GM13977 (cell line): ENCODE results near the gene SORL1-AS1.

Source experiments
- DNase-seq: peaks from one replicate; pipeline ENCODE4 v3.0.0; 2012; ENCODE audit warnings: low spot score
- in situ Hi-C: fragments of 300-500 bp; cut with MboI; formaldehyde crosslinking; loops from one replicate; pipeline ENCODE4 v1.12.0; 2022; ENCODE audit warnings: low sequenced_read_pairs, low pct_unique_long_range_greater_than_20kb, mixed read lengths, inconsistent platforms; ENCODE audit not compliant: unreplicated experiment
- TF ChIP-seq, protein P1 (sequence below): IDR thresholded peaks from 2 replicates; pipeline ENCODE4 v1.5.1; 2012; ENCODE audit warnings: mild to moderate bottlenecking, control low read depth; ENCODE audit not compliant: insufficient read depth; ENCODE audit errors: extremely low read depth, missing control alignments

The SORL1-AS1 gene

DNA sequence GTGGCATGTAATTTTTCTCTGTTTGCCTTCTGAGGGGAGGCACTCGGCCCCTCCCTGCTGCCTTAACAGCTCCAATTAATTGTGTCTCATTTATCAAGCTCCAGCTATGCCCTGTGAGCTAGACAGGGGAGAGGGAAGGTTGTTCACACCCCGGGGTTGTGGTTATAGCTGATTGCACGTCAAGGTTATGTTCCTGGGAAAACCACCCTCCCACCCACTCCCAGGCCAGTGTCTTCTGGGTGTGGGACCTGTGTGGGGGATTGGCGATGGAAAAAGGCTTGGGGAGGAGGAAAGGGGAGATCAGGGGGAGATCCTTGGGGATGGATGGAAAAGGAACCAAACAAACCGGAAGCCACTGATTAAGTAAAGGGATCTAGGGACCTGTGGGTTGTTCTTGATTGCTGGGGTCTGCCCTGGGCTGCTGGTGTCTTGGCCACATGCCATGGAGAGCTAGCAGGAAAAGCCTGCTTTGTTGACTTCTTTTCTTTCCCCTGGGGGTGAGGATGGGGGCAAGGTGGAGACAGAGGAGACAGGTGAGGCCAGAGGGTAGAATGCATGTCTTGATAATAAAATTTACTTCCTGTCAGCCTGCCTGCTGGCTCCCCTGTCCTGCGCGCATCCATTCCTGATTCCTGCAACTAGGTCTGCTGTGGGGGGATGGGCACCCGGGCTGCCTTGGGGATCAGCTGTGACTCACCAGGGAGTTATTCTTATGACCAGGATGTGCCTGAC, 13.5 kb upstream of the SORL1-AS1 start:
- TF ChIP-seq, protein P1, sequence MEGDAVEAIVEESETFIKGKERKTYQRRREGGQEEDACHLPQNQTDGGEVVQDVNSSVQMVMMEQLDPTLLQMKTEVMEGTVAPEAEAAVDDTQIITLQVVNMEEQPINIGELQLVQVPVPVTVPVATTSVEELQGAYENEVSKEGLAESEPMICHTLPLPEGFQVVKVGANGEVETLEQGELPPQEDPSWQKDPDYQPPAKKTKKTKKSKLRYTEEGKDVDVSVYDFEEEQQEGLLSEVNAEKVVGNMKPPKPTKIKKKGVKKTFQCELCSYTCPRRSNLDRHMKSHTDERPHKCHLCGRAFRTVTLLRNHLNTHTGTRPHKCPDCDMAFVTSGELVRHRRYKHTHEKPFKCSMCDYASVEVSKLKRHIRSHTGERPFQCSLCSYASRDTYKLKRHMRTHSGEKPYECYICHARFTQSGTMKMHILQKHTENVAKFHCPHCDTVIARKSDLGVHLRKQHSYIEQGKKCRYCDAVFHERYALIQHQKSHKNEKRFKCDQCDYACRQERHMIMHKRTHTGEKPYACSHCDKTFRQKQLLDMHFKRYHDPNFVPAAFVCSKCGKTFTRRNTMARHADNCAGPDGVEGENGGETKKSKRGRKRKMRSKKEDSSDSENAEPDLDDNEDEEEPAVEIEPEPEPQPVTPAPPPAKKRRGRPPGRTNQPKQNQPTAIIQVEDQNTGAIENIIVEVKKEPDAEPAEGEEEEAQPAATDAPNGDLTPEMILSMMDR: no peak
- in situ Hi-C loops: no loop called here
- DNase-seq: no peak

DNA sequence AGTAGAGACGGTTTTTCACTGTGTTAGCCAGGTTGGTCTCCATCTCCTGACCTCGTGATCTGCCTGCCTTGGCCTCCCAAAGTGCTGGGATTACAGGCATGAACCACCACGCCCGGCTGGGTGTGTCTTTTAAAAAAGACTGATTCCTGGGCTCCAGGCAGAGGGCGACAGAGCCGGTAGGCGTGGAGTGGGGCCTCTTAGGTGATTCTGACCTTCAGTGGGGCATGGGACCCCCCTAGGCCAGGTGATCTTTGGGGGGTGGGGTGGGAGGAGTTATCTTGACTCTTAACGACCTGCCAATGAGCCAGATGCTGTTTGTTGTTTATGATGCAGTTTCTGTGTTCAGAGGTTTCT, 12.9 kb upstream of the SORL1-AS1 start:
- TF ChIP-seq, protein P1: no peak
- in situ Hi-C loops: no loop called here
- no peak for DNase-seq

DNA sequence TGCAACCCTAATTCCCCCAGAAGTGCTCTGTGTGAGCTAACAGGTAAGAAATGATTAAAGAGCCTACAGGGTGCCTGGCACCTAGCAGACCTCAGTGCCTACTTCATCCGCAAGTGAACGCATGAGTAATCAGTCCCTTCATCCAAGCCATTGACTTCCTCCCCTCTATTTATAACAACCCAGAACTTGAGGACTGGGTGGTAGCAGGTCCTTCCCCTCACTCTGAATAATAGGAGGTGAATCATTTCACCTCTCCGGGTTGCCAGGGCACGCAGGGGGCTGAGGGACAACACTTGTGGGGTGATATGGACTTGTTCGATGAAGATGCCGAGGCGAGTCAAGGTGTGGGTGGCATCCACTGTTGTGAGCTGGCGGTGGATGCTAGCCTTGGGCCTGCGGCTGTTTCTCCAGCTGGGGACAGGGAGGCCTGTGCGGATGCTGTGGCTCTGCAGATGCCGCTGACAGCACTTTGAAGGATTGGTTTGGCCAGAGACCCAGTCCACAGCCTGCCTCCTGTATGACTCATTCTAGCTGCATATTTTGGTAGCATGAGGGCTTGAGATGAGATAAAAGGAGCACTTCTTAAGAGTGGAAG, 11.7 kb upstream of the SORL1-AS1 start:
- in situ Hi-C loops: no loop called here
- TF ChIP-seq, protein P1: no peak
- DNase-seq: peak; percentile 58

DNA sequence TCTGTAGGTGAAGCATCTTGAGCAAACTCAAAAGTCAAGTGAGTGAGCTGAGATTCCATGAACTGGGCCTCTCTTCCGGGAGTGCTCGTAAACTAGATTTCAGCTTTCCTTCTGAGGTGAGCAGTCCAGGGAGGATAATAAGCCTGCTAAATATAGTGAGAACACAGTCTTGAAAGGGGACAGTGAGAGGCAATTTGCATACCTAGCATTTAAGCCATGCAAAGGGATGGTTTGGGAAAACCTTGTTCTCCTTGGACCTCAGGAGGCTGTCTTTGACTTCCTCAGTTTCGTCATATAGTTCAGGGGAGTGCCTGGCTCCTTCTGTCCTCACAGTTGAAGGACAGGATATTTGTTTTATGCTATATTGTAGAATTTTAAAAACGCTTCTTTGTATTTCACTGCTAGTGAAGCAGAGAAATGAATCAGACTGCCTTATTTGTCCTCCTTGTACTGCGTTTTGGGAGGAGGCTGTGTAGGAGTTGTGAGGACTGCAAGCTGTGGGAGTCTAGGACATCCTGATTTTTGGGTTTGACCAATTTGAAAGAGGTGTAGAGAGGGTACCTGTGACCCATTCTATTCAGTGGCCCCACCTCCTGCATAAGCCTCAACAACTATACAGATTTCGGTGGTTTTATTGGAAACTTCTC, 11.0 kb upstream of the SORL1-AS1 start:
- in situ Hi-C loops: no loop called here
- TF ChIP-seq, protein P1: no peak
- no peak for DNase-seq

DNA sequence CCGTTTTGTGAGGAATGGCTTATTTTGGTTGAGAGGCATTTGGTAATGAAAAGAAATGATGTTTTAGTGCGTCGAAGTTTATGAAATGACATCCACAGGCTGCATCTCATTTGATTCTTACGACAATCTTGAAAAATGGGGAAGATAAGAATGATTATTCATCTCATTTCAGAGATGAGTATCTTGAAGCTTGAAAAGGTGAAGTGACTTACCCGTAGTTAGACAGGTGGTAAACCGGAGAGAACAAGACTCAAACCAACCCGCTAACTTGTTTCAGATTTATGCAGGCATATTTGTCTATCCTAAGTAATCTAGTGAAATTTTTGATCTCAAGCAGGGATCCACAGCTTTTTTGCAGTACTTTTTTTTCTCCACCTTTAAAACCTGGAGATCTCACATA, 9.1 kb upstream of the SORL1-AS1 start:
- DNase-seq: no peak
- TF ChIP-seq, protein P1: no peak
- in situ Hi-C loops: no loop called here

DNA sequence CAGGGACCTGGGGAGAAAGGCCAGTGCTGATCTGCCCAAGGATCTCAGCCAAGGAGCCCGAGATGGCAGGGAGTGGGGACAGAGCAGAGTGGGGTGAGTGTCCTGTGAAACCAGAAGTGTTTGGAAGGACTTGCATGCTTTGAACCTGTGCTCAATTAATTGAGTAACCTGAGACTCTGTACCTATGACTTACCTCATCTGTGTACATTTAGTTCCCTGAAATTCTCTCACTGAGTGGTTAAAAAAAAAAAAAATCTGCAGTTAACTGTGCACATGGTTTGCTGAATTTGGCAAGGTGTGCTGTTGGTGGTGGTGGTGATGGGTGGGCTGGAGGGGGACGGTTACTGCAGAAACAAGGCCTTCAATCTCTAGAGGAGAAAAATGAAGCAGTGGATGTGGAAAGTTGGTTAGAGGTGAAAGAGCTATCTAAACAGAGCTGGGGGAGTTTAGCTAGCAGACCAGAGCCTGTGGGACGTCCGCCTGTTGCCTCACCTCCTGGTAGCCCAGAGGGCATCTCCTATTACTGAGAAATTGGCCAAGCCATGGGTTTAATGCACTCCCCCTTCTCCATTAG, 8.3 kb upstream of the SORL1-AS1 start:
- DNase-seq: no peak
- TF ChIP-seq, protein P1: no peak
- in situ Hi-C loops: no loop called here
